GM18858 (cell line): ENCODE data around the gene TENT5D.
"Not testable (repeated sequence)": the region's sequence is repeated elsewhere in the genome, so short reads cannot be mapped to it uniquely, and the experiment has no call there.

Experiments used
- ATAC-seq: cut with Tn5 transposase; IDR thresholded peaks from one replicate; pipeline ENCODE4 v1.9.1; 2021; ENCODE audit not compliant: unreplicated experiment

TENT5D gene

GRCh38 chrX:80420147-80420546 lies at the start of gene TENT5D:
Gene TENT5D, plus strand, starts transcription at chrX:80420447. Its CDS starts 22,093 bp downstream, at chrX:80442540.
- ATAC-seq = no peak

GRCh38 chrX:80385651-80386050 lies 34.6 kb upstream of the TENT5D start:
- ATAC-seq = not testable (repeated sequence)

GRCh38 chrX:80388206-80388605 lies 32.0 kb upstream of the TENT5D start:
- no peak for ATAC-seq

DNA sequence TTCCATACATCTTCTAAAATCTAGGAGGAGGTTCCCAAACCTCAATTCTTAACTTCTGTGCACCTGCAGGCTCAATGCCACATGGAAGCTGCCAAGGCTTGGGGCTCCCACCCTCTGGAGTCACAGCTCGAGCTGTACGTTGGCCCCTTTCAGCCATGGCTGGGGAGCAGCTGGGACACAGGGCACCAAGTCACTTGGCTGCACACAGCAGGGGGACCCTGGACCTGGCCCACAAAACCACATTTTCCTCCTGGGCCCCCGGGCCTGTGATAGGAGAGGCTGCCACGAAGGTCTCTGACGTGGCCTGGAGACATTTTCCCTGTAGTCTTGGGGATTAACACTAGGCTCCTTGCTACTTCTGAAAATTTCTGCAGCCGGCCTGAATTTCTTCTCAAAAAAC lies 8.2 kb upstream of the TENT5D start:
- no peak for ATAC-seq

GRCh38 chrX:80423000-80423399 lies 2.8 kb downstream of the TENT5D start:
- no peak for ATAC-seq

DNA sequence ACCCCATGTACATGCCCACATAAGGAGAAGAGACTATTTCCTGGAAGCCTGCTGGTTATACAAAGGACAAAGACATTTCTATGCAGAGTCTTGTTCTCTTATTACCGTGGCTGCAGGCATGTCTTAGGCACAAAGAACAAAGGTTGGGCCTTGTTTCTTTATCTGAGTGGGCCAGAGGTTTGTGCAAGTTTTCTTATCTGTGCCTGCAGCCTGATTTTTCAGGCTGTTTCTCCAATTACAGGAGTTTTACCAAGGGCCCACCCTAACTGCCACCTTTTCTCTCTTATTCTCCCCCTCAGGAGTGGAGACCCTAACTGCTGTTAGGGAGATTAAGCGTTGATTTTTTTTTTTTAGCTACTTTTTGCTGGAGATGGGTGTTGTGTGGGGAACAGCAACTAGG lies 3.5 kb downstream of the TENT5D start:
- no peak for ATAC-seq

- no peak for ATAC-seq
Measured at GRCh38 chrX:80430826-80431504, 10.7 kb downstream of the TENT5D start.

DNA sequence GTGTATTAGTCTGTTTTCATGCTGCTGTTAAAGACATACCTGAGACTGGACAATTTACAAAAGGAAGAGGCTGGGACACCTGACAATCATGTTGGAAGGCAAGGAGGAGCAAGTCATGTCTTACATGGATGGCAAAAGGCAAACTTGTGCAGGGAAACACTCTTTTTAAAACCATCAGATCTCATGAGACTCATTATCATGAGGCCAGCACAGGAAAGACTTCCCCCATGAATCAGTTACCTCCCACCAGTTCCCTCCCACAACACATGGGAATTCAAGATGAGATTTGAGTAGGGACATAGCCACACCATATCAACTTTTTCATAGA lies 11.2 kb downstream of the TENT5D start:
- no peak for ATAC-seq

GRCh38 chrX:80432441-80432840 lies 12.2 kb downstream of the TENT5D start:
- ATAC-seq = no peak

GRCh38 chrX:80432863-80433262 lies 12.6 kb downstream of the TENT5D start:
- no peak for ATAC-seq

- not testable (repeated sequence) for ATAC-seq
Measured at GRCh38 chrX:80468166-80468565, 47.9 kb downstream of the TENT5D start.

GRCh38 chrX:80471582-80471981 lies 51.3 kb downstream of the TENT5D start:
- no peak for ATAC-seq

- no peak for ATAC-seq
Measured at GRCh38 chrX:80485543-80485942, 65.3 kb downstream of the TENT5D start.

- no peak for ATAC-seq
Measured at GRCh38 chrX:80486299-80486698, 66.1 kb downstream of the TENT5D start.

- no peak for ATAC-seq
Measured at GRCh38 chrX:80489166-80489565, 68.9 kb downstream of the TENT5D start.
